Stimulated activated CD8-positive, alpha-beta memory T cell treated with anti-CD3 and anti-CD28 coated beads, Interleukin-4, amount 100 ng/mL, for 24 hours (primary cell): ENCODE measurements around the gene ICA1.

Experiments
- DNase-seq: peaks from one replicate; pipeline ENCODE4 v3.0.0-alpha.2; 2020; ENCODE audit warnings: low read depth

ICA1 gene

DNA sequence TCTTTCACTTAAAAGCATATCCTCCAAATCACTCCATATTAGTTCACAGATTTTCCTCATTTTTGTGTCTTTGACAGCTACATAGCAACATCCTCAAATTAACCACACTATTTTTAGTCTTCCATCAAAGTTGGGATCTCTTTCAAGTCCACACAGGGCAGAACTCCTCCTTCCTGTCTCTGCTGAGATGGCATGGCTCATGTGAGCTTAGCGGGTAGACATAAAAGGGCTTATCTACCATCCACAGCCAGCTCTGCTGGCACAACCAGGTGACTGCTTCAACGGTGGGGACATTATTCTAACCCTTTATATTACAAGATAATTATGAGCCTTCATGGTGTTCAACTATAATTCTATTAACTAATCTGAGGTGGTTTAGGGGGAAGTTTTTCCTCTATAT lies 35.5 kb downstream of the ICA1 start:
- no peak for DNase-seq

DNA sequence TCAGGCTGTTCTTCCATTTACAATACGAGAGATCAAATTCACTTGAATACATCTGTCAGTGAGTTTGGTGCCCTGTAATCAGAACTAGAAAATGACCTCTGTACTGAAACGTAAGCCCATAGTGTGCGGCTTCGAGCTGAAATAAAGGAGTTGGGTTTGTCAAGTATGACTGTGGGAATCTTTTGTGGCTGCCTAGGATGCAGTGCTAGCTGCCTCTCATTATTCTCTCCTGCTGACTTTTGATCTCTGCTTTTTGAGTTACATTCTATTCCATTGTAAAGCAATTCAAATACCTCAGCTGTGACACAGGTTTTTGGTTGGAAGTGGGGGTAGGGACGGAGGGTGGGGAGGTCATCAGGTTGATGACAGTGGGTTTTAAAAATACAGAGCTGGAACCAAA lies 40.4 kb downstream of the ICA1 start:
- no peak for DNase-seq

DNA sequence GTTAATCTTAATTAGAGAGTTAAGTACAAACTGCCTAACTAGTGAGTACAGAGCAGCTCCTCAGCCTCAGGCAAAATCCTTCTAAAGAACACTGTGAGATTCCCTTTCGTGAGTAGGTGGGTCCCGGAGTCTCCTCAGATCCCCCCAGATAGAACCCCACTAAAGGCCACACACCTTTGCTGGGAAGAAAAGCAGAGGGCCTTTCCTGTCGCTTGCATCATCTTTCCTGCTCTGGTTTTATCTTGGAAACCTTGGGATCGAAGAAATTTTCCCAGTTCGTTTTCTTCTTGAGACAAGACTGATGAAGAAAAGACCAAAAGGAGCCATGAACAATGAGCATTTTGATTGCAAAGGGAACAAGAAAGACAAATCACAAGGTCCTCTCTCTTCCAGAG lies 40.9 kb downstream of the ICA1 start:
- DNase-seq = no peak

DNA sequence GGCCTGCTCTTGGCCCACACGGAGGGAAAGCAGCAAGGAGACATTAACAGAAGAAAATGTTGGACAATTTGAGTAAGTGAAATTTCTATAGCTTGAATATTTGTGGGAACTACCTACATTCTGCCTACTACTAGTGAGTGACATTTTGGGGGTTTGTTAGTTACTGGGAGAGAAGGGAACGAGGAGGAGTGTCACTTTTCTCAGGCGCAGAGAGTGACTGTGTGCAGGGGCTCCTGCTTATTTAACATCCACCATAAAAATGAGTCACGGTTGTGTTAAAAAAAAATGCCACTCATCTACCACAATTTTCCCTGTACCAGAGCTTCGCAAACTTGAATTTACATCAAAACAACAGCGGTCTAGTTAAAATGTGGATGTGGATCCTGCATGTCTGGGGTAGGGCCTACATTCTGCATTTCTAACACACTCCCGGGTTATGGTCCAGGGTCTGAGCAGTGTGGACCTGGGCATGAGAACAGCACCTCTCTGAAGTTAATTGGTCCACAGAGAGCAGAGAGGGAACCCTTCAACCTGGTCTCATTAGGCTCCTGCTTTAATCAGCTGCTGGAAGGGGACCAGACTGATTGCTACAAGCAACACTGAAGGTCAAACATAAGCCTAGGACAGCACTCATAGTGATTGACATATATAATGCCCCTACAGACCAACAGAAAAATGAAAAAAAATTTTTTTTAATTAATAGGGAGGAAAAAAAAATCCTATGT lies 41.4 kb downstream of the ICA1 start:
- DNase-seq = no peak

DNA sequence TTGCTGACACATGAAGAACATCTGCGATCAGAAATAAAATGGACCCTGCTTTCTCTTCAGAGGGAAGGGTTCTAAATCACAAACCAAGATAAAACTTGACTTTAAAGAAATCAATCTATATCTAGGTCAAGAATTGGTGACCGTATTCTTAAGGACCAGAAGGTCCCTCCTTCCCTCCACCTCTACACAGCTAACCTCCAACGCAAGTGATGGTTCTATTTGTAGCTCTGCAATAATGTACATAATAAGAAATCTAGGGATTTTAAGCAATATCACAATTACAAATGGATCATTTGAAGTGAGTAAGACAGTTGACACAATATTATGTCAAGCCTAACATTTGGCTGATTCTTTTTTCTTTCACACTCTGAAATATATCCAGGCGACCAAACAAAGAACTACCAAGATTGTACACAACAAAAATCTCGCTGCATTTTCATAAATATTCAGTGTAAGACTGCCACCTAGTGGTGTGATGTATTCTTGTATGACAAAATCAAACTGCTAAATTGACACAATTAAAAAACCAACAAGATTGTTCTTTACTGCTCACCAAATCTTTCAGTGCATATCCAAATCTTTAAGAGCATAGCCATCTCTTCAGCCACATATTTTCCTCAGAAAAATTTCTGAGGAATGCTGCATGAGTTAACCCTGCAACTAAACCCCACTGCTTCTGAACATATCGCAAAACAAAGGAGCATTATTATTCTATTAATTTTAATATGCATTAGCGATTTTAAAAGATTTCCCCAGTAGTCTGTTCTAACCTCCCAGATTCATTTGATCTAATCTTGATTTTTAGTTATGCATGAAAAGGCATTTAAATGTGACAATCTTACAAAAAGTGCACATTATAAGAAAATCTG lies 44.5 kb downstream of the ICA1 start:
- DNase-seq = no peak

DNA sequence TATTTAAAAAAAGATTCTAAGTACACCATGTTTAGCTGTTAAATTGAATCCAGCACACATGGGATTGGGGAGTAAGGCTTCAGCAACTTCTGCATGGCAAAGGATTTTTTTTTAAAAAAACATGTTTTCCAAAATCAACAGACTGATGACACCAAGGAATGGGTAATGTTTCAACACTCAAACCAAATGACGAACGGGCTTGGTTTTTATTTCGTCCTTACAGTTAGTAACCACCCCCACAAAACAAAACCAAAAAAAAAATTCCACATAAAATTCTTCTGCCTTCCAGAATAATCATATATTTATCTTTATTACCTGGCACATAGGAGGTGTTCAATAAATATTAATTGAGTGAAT lies 45.7 kb downstream of the ICA1 start:
- no peak for DNase-seq

DNA sequence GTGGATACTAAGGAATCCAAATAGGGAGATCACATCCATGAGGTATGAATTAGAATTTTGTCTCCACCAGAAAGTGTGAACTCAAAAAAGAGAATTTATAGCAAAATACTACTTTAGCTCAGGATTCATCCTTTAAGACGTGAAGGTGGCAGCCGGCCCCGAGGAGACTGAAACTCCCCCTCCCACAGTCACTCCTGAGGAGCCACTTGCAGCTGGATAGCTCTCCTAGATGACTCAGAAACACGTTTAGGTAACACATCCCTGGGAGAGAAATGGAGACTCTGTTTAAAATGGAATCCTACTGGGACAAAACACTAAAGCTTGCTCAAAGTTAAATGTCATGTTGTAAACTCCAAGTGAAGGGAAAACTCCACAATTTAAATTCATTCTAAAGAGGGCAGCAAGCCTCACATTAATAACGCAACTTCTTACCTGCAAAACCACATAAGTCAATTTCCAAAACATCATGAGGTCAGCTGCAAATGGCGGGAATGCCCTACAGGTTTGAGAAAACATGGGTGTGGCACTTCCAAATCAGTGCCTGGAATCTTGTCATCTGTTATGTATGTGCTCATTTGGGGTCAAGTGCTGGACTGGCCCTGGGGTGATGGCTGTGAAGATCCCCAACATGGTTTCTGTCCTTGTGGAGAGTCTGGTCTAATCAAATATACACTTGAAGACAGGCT lies 46.2 kb downstream of the ICA1 start:
- DNase-seq = no peak

DNA sequence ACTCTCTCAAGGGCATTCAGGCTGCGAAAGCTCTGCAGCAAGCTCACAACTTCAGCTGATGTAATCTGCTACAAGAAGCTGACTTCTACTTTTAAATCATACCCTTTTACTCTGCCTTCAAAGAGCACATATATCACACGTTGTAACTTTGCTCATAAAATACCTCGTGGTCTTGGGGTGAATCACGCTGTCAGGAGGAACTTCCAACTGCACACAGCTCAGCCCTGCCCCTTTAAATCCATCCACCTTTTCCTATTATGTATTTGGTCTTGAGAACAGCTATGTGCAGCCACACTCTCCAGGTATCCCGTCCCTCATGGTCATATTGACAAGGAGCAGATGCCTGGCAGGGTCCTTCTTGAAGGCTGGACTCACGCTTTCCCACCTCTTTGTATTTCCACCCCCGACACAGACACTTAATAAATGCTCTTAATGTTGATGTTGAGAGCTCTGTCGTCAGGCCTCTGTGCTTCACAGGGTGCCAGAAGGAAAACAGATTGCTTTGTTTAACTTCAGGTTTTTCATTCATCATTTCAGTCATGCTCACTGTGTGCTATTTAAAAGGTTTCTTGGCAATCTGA lies 47.6 kb downstream of the ICA1 start:
- no peak for DNase-seq

DNA sequence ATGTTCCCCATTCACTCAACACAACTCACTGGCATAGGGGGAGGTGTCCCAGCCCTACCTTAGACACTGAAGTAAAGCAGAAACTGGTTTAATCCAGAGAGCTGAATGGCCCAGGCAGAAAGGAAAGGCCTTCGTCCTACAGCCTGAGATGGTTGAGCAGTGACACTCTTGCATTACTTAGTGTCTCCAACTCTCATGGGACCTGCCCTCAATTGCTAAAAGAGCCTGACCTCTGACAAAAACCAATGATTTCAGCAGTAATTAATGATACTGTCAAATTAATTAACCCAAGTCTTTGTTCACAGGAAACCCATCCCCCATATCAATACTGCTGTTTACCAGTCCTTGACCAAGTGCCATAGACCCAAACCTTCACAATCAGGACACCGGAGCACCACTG lies 48.6 kb downstream of the ICA1 start:
- DNase-seq = no peak

DNA sequence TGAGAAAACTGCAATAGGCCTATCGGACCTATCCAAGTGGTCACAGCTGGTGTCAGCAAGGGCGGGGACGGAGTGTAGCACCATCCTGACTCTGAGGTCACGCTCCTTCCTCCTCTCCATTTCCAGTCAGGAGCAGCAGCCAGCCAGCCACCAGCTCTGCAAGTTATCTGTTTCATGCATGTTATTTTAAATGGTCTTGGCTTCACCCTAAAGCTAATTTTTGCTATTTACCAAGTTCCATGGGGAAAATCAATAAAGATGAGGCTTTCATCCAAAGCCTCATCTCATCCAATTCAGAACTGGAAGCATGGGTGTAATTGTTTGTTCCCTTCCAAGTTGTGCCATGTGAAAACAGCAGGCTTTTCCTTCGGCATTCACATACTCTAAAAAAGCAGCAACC lies 49.3 kb downstream of the ICA1 start:
- DNase-seq = no peak

DNA sequence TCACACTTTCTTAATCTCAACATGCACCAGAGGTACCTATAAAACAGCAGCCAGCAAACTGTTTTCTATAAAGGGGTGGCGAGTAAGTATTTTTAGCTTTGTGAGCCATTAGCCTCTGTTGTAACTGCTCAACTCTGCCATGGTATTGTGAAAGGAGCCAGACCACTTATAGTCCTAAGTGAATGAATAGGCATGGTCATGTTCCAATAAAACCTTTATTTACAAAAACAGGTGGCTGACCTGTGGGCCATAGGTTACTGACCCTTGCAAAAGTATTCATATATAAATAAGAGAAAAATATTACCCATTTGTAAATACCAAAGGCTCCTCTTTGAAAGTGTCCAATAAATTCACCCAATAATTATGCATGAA lies 50.3 kb downstream of the ICA1 start:
- DNase-seq = no peak

DNA sequence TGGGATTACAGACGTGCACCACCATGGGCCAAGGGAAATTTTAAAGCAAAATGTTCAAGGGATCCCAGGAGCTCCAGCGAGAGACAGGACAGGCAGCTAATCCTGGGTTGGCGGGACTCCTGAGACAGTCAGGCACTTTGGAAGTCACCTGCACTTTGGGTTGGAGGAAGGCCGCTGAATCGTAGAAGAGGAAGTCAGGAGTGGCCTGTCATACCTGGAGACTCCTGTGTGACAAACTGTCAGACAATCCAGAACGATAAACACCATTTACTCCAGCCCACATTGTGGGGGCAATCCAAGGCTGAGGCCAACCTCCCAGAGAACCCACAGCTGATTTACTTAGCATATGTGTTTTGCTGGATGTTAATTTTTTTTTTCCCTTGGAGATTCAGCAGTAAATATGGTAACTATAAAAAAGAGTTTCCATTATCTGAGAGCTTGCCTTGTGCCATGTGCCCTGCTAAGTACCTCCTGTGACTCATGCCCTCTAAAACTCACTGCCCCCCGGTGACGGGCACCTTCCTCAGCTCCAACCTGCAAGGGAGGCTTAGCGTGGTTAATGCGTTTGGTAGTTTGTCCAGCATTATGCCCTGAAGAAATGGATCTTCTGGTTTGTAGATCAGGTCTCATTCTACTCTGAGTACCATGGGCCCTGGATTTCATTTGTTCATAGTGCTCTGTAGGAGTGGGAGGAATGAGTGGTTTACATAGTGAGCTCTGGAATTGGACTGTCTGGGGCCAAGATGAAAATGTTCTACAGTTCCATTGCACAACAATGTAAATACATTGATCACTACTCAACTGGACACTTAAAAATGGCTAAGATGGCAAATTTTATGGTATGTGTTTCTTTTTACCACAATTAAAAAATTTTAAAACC lies 50.9 kb downstream of the ICA1 start:
- no peak for DNase-seq

DNA sequence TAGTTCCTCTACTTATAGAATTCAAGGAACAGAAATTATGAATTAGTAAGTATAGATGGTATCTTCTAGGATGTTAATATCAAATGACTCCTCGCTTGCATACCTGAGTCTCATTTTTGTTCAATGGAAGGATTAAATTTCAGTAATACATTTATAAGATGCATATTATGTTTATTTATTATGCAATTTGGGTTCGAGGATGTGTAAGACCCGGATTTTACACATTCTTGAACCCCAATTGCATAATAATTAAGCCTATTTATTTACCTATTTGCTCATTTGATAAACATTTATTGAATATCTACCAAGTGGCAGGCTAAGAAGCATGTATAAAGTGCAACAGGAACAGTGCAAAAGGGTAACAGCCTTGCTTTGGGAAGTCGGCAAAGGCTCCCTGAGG lies 52.6 kb downstream of the ICA1 start:
- no peak for DNase-seq

DNA sequence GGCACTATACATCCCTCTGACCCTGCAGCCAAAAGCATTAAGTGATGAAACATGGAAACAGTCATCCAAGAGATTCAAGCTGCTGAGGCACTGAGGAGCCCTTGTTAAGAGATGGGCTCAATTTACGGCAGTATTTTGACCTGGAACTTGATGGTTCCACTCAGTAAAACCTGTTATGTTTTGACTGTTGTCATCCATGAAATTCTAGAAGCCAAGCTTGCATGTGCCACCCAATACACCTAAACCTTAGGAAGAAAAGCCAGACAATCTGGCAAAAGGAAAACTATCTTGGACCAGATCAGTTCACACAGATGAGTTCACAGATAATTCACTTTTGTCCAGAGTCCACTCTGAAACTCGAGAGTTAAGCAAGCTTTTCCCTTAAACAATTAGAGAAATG lies 53.2 kb downstream of the ICA1 start:
- no peak for DNase-seq

DNA sequence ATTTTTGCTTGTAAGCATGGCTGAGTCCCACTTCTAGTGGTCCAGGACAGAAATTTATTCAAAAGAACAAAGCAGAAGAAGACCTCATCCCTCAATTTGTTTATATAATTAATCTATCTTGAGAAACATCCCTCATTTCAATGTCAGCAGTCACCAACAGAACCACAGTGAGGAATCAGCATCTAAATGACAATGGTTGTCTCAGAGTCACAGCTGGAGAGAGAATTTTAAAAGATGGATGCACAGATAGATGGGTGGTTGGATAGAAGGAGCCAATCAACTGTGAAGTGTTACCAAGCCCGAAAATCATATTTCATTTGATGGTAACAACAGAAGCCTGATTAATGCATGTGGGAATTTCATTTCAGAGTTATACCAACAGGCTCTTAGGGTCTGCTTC lies 55.0 kb downstream of the ICA1 start:
- DNase-seq = no peak

DNA sequence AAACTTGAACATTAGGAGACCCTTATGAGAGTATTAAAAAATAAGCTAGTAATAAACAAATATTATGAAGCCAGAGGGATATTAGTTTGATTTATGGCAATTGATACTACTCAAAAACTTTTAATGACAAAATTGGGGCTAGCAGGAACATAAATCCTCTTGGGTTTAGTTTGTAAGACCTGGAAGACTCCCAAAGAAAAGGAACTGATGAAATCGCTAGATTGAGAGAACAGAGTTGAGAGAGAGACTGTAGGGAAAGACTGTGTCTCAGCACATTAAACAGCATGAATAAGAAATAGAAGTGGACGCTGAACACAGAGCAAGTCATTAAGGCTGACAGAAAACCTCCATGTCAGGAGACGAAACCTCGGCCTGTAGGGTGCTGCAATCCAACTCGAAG lies 56.4 kb downstream of the ICA1 start:
- DNase-seq = no peak

DNA sequence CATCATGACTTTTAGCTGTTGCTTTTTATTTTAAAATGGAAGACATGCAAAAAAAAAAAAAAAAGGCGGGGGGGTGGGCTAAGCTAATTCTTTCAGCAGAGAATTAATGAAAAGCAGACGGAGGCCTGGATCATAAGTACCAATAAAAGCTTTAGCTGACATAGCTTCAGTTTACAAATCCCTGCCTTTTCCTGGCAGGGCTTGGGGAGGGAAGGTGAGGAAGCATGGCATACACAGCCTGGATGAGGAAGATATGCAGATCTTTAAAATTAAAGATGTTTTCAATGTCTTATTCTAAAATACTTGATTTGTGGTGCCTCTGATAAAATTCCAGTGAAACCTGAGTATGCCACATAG lies 57.0 kb downstream of the ICA1 start:
- no peak for DNase-seq

DNA sequence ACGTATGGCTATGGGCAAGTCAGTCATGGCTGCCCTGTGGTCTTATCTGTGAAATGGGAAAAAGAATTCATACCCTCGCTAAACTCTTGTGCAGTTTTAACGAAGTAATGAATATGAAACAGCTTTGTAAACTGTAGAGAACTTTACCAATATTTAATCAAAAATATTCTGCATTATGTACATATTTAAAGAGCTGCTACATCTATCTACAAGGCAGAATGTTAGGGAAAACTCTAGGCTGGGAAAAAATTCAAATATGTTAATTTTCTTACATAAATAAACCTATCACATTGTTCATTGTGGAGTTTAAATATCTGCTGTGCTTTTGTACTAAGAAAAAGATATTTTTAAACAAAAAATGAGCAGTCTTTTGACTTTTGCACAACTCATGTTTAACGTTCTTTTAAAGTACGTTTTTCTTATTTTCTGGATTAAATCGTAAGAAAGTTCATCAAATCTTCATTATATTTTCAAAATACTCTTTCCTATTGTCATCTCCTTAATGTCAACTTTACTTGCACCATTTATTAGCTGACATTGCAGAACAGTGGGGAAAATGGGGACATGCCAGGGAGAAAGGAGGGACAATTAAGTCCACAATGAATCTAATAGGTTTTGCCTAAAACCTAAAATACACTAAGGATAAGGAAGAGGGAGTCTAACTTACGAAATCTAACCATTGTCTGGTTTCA lies 57.5 kb downstream of the ICA1 start:
- DNase-seq = no peak

DNA sequence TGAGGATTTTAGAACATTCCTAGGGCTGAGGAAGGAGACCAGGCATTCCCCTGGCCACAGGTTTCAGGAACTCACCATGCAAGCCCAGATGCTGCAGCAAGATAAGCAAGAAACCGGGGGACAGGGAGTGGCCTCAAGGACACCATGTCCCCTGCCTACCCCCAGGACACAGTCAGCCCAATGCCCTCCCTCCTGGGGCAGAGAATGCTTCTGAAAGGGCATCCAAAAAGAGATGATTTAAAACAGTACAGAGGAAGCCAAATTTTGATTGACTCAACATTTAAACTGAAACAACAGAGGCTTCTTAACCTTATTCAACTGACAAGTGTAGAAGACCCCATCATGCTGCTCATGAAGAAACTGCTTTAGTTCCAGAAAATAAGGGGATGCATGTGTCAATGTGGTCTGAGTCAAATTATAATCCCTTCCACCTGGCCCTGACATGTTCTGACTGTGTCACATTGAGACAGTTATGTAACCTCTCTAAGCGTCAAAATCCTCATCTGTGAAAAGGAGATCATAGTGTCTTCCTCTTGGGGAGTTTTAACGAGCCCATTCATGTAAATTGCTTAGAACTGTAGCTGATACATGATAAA lies 60.0 kb downstream of the ICA1 start:
- DNase-seq = no peak

DNA sequence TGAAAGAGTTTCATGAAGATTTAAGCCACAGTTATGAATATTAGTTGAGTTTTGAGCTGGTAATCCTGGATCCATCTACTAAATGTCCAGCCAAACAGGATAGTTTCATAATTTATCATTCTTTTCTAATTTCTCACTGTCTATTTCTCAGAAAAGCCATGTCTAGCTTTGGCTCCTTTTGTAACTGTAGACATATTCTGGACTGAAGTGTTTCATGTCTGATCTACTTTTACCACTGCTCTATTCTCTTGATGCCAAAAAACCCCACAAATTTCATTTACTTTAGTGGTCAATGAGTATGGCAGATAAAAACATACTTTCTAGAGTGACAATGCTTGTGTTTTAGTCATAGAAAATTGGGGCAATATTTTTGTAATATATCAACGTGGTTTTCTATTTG lies 61.2 kb downstream of the ICA1 start:
- DNase-seq = no peak

DNA sequence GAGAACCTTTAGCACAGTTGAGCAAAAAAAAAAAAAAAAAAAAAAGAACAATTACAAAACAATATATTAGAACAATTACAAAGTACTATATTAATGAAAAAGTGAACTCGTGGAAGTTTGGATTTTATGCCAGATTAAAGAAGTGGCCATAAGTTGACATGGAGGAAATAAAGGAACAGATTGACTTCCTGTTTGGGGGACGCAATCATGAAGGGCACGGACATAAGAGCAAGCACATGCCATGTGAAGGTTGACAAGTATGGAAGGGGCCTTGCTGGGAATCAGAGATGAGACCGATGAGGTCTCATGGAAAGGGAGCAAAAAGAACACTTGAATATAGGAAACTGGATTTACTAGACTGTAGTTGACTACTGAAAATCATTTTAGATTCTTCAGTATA lies 61.7 kb downstream of the ICA1 start:
- DNase-seq = no peak
